Stimulated activated CD8-positive, alpha-beta memory T cell treated with anti-CD3 and anti-CD28 coated beads, Interleukin-4, amount 100 ng/mL, for 4 hours (primary cell): ENCODE measurements around the gene RAMP2.

Experiments used
- DNase-seq, 2 donors: peaks; one replicate each; pipeline ENCODE4 v3.0.0-alpha.2; 2020; ENCODE audit warnings: low read depth in 2 of 2, low spot score in 1 of 2

RAMP2 gene

GRCh38 chr17:42791948-42792347 lies 30.9 kb downstream of the RAMP2 start:
- DNase-seq: no peak

- no peak for DNase-seq
Observed at GRCh38 chr17:42792545-42792944, 31.5 kb downstream of the RAMP2 start.

- DNase-seq: no peak
Observed at GRCh38 chr17:42795061-42795460, 34.0 kb downstream of the RAMP2 start.

- no peak for DNase-seq
Observed at GRCh38 chr17:42795465-42795864, 34.4 kb downstream of the RAMP2 start.

GRCh38 chr17:42796066-42796758 lies 35.2 kb downstream of the RAMP2 start:
- no peak for DNase-seq

- no peak for DNase-seq
Observed at GRCh38 chr17:42797067-42798007, 36.3 kb downstream of the RAMP2 start.

GRCh38 chr17:42798011-42798382 lies 37.0 kb downstream of the RAMP2 start:
- no peak for DNase-seq

GRCh38 chr17:42798383-42799380 lies 37.7 kb downstream of the RAMP2 start, which contains the start of the genes CNTD1 and COA3:
Gene CNTD1, plus strand, starts transcription at chr17:42798861. Its CDS starts 207 bp downstream, at chr17:42799068.
Gene COA3, minus strand, starts transcription at chr17:42798704. Its CDS starts 23 bp downstream, at chr17:42798681.
- DNase-seq: peak; percentile 43

- DNase-seq: no peak
Observed at GRCh38 chr17:42803074-42803883, 42.3 kb downstream of the RAMP2 start.

- no peak for DNase-seq
Observed at GRCh38 chr17:42804918-42805367, 43.9 kb downstream of the RAMP2 start.

GRCh38 chr17:42806249-42806648 lies 45.2 kb downstream of the RAMP2 start:
- DNase-seq: no peak

GRCh38 chr17:42809250-42809649 lies 48.2 kb downstream of the RAMP2 start:
- DNase-seq: no peak
